ENCODE measurements around the gene SETSIP.
"Not testable (repeated sequence)": the region's sequence is repeated elsewhere in the genome, so short reads cannot be mapped to it uniquely, and the experiment has no call there.

SETSIP gene, protein sequence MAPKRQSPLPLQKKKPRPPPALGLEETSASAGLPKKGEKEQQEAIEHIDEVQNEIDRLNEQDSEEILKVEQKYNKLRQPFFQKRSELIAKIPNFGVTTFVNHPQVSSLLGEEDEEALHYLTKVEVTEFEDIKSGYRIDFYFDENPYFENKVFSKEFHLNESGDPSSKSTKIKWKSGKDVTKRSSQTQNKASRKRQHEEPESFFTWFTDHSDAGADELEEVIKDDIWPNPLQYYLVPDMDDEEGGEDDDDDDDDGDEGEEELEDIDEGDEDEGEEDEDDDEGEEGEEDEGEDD

DNA sequence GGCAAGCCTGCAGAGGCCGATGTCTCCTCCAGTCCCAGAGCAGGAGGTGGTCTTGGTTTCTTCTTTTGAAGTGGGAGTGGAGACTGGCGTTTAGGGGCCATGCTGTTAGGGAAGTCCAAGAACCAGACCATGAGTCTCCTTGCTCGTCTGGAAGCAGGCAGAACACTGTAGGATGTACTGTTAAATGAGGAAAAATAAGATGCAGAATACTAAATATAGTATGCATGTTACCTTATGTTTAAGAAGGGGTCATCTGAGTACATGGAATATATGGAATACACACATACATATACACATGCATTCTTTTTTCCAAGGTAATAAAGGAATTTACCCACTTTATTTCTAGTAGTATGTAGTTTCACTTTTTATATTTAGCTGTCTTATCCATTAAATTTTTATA lies at the start of gene SETSIP:
SETSIP (minus strand) TSS at position 101 of the 400 bp plus-strand sequence; CDS start at position 101, 0 bp downstream.
- no peak for DNase-seq (ENCODE audit: low spot score)

DNA sequence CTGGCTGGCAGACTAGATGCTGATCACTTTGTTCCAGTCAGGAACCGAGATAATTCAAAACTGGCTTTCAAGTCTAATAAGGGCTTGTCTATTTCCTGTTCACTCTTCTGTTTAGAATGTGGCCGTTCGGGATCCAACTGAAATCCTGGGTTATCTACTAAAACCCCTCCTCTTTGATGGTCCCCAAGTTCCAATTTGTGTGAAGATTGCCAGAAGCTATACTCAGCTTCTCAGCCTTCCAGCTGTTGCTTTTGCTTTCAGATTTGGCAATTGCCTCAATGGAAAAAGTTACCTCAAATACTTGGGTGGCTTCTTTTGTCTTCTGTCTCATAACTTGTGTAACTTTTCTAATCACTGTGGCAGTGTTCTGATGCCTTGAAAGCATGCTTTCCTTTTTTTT lies 48.7 kb upstream of the SETSIP start:
- no peak for DNase-seq (ENCODE audit: low spot score)

DNA sequence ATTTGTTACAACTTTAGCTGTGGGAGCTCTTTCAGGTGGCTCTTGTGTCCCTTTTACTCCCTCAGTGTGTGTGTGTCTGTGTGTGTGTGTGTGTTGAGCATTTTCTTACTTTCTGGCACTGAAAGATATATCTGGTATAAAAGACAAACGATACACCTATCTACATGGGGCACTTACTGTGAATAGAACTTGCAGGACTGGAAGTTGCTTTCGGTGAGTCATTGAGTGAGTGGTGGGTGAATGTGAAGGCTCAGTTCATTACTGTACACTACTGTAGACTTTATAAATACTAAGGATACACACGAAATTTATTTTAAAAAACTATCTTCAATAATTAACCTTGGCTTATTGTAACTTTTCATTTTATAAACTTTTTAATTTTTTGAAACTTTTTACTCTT lies 43.6 kb upstream of the SETSIP start:
- no peak for DNase-seq (ENCODE audit: low spot score)

DNA sequence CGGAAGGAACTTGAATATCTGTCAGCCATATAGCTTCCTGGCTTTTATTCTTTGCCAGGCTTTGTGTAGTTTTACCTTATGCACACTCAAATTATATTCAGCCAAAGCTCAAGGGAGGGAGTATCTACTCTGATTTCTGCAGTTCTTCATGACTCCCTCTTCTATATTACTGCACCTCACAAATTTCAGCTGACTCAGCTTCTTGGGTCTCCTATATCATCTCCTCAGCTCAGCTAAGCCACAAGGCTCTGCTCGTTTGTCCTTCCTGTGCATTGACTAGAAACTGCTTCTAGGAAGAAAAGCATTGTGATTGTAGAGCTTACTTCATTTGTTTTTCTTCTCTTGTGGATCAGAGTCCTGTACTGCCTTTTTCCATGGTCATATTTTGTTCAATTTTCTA lies 42.3 kb upstream of the SETSIP start:
- no peak for DNase-seq (ENCODE audit: low spot score)

DNA sequence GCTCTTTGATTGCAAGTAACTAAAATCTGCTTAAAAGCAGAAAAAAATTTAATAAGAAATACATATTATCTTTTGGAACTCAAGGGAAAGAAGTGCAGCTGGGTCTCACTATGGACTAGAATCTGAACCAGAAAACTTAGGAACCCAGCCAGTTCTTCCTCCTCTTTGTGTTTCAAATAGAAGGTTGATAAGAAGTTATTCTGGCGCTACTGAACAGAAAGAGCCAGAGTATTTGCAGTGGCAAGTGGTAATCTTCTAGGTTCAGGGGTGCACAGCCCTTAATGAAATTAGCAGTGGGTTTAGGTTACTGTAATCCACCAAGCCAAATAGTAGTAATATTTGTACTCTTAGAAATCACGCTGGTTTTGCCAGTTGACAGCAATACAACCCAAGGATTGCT lies 33.4 kb upstream of the SETSIP start:
- no peak for DNase-seq (ENCODE audit: low spot score)

DNA sequence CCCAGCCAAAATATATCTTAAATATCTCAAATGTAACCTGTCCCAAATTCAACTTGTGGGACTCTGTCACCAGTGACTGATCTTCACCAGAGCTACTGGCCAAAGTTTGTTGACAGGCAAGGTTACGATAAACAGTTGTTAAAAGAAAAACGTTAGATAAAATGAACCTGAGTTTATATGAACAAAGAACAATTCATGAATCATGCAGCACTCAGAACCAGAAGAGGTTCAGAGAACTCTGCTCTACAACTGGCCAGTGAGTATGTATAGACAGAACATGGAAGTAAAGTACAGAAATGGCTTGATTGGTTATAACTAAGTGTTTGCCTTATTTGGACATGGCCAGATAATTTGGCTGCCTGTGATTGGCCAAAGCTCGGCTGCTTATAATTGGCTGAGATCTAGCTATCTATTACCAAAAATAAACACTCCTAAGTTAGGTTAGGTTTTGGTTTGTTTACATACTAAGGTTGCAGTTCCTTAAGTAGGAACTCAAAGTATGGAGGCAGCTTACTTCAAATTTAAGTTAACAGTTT lies 30.4 kb upstream of the SETSIP start:
- no peak for DNase-seq (ENCODE audit: low spot score)

DNA sequence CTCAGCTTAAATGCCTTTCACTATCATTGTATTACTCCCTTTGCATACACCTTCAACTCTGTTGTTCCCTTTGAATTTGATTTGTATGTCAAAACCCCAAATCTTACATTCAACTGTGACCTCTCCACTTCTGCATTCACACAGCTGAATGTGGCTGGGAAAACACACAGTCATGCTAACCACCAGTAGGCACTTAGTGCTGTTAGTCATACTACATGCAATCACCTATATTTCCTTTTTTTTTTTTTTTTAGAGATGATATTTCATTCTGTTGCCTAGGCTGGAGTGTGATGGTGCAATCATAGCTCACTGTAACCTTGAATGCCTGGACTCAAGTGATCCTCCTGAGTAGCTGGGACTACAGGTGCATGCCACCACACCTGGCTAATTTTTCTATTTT lies 21.1 kb upstream of the SETSIP start:
- no peak for DNase-seq (ENCODE audit: low spot score)

DNA sequence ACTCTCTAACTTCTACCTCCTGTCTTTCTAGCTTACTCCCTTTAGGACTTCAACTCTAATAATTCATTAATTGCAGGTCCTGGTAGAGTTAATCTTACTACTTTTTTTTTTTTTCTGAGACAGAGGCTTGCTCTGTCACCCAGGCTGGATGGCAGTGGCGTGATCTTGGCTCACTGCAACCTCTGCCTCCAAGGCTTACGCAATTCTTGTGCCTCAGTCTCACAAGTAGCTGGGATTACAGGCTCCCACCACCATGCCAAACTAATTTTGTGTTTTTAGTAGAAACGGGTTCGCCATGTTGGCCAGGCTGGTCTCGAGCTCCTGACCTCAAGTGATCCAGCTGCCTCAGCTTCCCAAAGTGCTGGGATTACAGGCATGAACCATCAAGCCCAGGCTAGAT lies 20.7 kb upstream of the SETSIP start:
- no peak for DNase-seq (ENCODE audit: low spot score)

DNA sequence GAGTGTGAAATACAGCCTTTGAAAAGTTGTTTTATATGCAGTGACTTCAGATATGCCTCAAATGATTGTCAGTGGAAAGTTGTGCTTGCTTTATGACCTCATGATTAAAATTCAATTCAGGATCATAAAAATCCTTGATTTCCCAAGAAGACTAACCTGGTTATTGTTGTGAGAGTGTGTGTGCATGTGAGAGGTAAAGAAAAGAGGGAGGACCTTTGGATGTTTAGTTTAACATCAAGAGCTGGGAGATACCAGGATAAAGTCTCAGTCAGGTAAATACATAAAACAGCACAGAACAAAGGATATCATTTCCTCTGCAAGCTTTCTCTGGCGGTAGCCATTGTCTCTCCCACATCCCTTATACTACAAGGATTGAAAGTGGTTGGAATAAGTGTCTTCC lies 19.4 kb upstream of the SETSIP start:
- DNase-seq (ENCODE audit: low spot score), result no peak

DNA sequence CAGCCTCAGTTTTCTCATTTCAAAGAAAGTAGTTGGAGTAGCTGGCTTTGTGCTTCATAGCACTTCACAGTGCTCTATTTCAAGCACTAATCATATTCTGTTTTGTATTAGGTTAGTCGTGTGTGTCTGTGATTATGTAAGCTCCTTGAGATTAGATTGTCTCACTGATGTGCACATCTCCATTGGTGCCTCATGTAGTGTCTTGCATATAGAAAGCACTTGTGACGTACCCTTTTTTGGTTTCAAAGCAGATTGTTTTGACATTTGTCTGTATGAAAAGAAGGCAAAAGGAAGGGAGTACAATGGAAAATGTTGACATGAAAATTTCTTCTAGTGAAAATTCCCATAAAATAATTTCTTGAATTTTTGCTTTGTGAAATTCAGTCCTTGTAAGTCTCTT lies 18.9 kb upstream of the SETSIP start:
- DNase-seq (ENCODE audit: low spot score), result no peak

DNA sequence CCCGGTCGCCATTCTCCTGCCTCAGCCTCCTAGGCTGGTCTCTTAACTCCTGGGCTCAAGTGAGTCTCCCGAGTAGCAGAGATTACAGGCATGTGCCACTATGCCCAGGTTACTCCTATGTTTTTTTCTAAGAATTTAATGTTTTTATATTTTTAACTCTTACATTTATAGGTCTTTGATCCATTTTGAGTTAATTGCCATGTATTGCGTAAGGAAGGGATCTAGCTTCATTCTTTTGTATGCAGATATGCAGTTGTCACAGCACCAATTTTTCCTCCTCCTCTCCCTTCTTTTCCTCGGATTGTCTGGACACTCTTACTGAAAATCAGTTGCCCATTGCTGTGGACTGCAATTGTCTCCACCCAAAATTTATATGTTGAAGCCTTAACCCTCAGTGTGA lies 16.4 kb upstream of the SETSIP start:
- no peak for DNase-seq (ENCODE audit: low spot score)

DNA sequence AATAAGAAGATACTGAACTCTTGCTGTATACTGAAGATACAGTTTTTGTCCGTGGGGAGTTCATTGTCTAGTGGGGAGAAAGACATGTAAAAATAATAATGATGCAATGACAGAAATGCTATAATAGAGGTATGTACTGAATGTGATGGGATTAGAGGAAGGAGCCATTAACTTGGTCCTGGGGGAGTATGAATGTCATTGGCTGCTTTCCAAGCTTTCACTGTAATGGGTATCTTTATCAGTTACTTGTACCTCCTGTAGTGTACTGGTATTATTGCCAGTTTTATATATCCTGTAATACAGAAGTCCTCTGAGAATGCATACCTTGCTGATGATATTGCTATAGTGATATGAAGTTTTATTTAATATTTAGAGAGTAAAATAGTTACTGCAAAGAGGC lies 12.3 kb upstream of the SETSIP start:
- no peak for DNase-seq (ENCODE audit: low spot score)

DNA sequence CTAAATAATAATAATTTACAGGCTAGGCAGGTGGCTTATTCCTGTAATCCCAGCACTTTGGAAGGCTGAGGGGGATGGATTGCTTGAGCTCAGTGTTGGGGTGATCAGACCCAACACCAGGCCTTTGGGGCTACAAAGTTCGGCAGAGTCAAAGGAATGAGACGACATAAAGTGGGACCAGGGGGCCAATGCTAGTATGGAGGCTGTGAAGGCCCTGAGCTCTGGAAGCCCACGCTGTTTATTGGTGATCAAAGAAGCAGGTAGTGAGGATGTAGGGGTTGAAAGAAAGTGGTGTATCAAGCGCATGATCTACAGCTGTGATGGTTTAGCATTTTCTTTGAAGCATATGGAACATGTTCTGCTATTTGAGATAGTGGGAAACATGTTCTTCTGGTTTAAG lies 10.5 kb upstream of the SETSIP start:
- DNase-seq (ENCODE audit: low spot score), result no peak

DNA sequence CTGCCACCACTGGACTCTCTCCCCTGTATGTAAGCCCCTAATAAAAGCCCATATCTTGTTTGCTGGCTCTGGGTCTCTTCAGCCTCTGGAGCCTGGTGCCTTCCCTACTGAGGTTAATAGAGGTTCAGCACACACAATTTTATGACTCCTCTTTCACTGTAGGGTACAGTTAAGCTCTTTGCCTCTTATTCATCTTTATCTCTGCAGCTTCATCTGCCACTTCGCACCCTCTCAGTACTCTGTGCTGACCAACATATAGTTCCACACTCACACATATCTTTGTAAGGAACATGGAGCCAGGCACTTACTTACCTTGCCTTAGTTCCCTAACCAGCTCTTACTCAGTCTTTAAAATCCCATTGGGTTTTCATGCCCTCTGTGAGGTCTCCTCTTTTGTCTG lies 9.4 kb upstream of the SETSIP start:
- no peak for DNase-seq (ENCODE audit: low spot score)

DNA sequence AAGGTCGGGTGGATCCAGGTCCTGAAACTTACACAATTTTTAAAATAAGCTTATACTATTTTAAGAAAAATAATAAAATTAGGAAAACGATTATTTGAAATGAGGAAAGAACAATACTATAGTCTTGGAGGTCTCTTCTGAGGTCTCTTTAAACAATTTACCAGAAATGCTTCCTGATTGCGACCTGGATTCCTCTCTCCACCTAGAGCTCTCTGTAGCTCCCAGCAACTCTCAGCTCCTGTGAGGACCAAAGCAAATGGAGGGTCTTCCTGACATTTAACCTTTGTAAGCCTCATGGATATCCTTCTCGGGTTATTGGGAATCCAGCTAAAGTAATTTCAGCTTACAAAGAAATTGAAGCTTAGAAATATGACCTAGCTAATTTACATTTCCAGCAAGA lies 5.8 kb upstream of the SETSIP start:
- no peak for DNase-seq (ENCODE audit: low spot score)

DNA sequence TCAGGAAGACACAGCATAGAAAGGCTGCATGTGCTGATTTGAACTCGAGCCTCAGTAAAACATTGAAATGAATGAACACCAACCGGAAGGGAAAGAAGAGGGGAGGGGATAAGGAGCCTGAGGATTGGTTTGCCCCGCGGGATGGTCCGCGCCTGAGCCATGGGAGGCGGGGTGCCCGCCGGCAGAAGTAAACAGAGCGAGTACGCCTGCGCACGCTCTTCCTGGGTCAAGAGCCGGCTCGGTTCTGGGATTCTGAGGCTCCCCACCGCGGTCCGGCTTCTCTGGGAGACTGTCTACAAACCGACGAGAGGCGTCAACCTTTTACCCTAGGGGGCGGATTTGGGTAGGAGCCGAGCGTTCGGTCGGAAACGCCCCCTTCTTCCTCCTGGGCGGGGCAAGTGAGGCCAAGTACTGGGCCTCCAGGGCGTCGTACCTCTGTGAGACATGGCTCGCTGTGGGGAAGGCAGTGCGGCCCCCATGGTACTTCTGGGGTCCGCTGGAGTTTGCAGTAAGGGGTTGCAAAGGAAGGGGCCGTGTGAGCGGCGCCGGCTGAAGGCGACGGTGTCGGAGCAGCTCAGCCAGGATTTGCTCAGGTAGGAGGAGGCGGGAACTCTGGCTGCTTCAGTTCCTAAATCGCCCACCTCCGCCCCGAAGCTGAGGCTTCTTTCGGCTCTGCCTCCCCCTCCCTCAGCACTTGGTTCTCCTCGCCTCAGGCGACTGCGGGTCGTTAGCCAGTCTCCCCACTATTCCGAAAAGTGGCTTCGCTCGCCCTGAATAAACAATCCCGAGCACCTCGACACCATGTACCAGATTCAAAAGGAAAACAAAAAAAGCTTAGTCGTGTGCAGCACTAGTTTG lies 5.1 kb upstream of the SETSIP start, which contains the start of gene BTBD8:
BTBD8 (plus strand) TSS at position 218 of the 858 bp plus-strand sequence; CDS start at position 445, 227 bp downstream.
- DNase-seq (ENCODE audit: low spot score), result peak; percentile 85

DNA sequence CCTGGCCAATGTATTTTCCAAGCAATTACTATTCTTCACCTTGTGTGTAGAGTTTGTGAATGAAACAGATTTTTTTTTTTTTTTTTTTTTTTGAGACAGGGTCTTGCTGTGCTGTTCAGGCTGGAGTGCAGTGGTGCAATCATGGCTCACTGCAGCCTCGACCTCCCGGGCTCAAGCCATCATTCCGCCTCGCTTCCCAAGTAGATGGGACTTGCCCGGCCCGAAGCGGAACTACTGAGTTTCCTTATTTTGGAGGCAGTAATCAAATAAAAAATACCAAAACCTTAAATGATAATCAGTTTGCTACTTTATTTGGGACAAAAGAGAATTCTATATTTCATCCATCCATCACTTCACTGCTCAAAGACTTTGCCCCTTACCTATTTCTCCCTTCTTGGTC lies 4.2 kb upstream of the SETSIP start:
- no peak for DNase-seq (ENCODE audit: low spot score)

DNA sequence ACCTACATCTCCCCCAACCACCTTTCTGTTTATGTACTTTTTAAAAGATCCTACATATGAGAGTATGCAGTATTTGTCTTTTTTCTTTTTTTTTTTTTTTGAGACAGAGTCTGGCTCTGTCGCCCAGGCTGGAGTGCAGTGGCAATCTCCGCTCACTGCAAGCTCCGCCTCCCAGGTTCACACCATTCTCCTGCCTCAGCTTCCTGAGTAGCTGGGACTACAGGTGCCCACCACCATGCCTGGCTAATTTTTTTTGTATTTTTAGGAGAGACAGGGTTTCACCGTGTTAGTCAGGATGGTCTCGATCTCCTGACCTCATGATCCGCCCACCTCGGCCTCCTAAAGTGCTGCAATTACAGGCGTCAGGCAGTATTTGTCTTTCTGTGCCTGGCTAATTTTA lies 2.9 kb upstream of the SETSIP start:
- not testable (repeated sequence) for DNase-seq (ENCODE audit: low spot score)

DNA sequence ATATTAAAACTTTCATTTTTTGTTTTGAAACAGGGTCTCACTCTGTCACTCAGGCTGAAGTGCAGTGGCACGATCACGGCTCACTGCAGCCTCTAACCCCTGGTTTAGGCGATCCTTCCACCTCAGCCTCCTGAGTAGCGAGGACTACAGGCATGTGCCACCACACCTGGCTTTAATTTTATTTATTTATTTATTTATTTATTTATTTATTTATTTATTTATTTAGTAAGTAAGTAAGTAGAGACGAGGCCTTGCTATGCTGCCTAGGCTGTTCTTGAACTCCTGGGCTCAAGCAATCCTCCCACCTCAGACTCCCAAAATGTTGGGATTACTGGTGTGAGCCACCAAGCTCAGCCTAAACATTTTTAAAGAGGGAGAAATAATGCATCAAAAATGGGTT lies 1.2 kb upstream of the SETSIP start:
- DNase-seq (ENCODE audit: low spot score), result no peak

DNA sequence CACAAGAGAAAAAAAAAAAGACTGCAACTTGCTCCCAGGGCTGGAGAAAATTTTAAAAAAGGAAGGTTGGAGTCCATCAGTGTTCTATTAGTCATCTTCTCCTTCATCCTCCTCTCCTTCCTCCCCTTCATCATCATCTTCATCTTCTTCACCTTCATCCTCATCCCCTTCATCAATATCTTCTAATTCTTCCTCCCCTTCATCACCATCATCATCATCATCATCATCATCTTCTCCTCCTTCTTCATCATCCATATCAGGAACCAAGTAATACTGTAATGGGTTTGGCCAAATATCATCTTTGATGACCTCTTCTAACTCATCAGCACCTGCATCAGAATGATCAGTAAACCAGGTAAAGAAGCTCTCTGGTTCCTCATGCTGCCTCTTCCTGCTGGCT lies 765 bp downstream of the SETSIP start:
- not testable (repeated sequence) for DNase-seq (ENCODE audit: low spot score)

DNA sequence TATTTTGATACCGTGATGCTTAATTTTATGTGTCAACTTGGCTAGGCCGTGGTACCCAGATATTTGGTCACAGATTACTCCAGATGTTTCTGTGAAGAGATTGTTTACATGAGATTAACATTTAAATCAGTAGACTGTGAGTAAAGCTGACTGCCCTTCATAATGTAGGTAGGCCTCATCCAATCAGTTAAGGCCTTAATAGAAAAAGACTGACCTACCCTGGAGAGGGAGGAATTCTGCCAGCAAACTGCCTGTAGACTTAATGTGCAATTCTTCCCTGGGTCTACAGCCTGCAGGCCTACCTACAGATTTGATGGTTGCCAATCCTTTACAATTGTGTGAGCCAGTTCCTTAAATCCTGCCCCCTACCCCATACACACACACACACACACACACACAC lies 4.3 kb downstream of the SETSIP start:
- no peak for DNase-seq (ENCODE audit: low spot score)

DNA sequence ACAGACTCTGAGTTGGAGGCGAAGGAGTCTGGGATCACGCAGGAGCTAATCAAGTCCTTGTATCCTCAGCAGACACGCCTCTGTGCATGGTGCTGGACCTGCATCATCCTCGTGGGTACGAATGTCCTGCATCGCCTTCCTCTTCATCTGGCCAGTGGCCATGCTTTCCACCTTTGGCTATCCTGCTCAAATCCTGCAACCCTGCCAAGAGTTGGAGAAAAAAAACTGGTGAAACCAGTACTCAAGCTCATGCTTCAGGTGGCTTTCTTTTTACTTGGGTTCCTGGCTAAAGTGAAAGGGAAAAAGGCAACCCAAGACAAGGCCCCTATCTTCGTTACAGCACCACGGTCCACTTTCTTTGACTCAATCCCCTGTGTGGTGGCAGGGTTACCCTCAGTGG lies 8.9 kb downstream of the SETSIP start:
- DNase-seq (ENCODE audit: low spot score), result no peak

DNA sequence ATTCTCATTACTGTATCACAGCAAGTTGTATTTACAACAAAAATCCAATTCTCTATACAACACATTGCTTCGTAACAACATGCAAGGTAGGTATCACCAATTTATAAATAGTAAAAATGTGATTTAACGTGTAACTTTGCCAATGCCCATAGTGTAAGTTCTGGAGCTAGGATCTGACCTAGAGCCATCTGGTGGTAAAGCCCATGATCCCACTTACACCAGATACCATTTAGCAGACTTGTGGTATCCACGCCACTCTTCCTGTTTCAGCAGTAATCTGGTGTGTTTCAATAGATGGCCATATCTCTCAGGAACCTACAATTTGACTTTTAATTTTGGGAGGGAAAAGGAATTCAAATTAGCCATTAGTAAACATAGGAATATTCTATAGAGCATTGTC lies 10.2 kb downstream of the SETSIP start:
- DNase-seq (ENCODE audit: low spot score), result no peak

All from hematopoietic multipotent progenitor cell treated with erythropoietin and hydrocortisone succinate and interleukin-3 and kit ligand, for 17 days (in vitro differentiated cells).